Embryonic facial prominence (tissue), 1 donor: ENCODE data around the gene ARHGEF40.

Experiments
- DNase-seq: peaks from one replicate; pipeline ENCODE4 v3.0.0-alpha.2; 2016; ENCODE audit errors: extremely low spot score

Gene ARHGEF40

DNA sequence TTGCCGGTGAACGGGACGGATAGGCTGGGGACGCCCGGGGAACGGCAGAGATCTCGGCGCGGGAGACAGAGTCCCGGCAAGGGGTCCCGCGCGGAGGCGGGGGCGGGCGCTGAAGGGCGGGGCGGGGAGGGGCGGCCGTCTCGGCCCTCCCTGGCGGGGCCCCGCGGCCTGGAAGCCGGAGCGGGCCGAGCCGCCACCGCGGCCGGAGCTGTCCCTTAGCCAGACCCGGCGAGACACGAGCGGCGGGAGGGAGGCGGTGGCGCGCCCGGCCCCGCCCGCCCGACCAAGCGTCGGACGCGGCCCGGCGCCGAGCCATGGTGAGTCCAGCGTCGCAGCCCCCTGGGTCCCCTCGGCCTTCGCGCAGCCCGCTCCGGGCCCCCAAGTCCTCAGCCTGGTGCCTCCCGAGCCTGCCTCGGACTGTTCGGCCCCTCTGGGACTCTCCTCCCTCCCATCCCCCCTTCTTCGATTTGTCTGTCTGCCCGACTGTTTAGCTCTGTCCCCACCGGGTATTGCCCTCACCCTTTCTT lies at the start of gene ARHGEF40:
Gene ARHGEF40 (plus strand): TSS at position 222 of the 527 bp plus-strand sequence. CDS start 93 bp downstream, at position 315.
- peak; percentile 36 for DNase-seq

DNA sequence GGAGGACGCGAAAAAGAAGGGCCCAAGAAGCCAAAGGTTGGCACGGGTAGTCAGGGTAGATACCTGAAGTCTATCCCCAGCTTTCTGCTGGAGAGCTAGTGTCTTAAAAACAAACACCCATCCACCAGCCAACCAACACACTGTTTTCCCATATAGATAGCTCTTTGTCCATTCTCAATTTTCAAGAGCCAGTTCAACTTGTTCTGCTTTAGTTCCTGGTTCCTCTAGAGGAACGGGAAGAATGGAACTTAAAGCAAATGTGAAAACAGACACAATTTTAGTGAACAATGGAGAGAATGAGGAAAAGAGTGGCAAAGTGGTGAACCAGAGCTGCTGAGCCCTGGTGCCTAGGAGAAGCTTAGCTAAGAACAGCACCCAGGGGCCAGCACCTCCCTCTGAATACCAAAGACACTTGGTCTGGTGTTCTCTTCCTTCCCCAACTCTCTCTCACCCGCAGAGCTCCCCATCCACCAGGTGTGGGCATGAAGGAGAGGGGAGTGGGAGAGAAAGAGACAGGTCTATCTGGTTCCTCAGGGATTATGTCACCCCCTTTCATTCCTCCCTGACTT lies 49.0 kb upstream of the ARHGEF40 start:
- DNase-seq, result no peak

DNA sequence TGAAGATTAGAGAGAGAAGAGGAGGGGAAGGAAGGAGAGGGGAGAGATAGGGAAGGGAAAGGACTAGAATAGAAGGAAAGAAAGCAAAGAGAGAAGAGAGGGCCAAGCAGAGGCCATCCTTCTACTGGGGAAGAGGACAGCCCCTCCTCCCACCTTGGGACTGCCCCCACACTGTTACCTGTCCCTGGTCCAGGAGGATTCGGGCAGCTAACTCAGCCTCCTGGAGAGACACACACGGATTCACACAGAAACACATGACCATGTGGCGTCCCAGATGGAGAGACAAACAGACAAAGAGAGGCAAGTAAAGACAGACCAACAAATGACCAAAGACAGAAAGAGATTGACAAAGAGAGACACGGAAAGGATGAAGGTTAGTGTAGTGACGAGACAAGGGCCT lies 47.4 kb upstream of the ARHGEF40 start:
- no peak for DNase-seq

DNA sequence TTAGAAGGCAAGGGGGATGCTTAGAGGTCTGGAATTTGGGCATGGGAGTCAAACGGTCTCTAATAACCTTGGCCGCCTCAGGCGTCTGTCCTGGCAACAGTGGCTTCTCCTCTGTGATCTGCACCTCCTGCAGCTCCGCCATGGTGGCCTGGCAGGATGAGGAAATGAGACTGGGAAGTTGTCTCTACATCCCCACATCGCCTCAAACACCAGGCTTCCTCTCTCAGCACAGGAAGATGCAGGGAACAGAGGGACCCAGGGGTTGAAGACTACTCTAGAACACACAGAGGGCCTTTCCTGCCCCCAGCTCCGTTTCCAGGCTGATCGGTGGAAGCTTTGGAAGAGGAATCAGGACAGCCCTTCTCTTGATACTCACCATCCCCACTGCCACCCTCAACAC lies 46.9 kb upstream of the ARHGEF40 start:
- no peak for DNase-seq

DNA sequence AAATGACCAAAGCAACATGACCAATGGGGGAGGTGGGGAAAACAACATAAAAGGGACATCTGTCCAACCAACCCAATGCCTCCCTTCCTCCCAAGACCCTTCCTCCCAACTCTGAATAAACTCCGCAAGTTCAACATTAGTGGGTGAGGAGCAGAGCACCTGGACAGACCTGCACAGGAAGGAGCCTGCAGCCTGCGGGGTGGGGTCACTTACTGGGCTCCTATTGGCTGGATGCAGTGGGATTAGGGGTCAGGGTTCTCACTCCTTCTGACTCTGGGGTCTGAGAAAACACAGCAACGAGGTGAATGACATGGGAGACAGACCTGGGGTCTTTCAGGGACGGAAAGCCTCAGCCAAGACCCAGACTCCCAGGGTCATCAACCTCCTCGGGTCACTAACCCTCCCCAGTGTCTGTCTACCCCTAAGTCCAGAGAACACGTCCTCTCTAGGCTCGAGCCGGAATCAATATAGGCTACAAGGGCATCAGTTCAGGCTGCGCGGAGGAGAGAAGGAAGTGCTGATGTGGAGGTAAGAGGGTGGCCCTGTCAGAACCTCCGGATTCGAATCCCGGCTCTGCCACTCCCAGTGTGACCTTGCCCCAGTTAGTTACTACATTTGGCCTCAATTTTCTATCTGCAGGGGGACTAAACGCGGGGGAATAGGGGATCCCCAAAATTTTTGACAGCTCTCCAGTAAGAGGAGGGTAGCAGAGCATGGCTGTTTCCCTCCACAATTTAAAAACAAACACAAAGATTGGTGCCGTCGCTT lies 46.1 kb upstream of the ARHGEF40 start:
- DNase-seq, result no peak

DNA sequence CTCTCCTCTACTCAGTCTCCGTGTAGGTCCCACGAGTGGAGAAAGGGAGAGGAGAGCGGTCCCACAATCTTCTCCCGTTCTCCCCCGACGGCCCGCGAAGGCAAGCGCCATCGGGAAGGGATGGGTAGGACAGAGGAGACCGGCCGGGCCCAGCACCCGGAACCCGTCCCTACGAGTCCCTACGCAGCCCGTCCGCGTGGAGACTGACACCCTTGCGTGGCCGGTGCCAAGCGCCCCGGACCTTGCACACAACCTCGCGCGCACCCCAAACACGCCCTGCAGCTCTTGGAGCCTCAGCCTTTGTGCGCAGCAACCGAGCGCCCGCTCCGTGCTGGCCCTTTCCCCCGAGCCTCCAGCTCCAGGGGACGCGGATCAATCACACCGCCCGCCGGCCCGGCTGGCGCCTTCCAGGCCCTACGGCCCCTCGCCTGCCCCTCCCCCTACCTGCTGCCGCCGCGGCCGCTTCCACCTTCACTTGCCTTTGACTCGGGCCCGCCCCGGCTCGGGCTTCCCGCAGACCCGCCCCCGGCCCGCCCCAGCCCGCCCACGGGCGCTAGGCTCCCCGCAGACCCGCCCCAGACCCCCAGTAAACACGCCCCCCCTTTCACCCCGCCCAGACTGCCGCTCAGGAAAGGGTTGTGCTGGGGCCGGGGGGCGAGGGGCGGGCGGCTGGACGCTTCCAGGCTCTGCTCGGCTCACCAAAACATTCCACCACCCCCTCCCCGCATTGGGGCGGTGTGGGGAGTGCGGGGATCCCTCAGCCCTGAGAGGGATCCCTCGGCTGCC lies 45.3 kb upstream of the ARHGEF40 start, which contains the start of gene NDRG2:
Gene NDRG2 (minus strand): TSS at position 477 of the 786 bp plus-strand sequence. CDS start 1,746 bp downstream, outside the sequence.
- peak; percentile 27 for DNase-seq

DNA sequence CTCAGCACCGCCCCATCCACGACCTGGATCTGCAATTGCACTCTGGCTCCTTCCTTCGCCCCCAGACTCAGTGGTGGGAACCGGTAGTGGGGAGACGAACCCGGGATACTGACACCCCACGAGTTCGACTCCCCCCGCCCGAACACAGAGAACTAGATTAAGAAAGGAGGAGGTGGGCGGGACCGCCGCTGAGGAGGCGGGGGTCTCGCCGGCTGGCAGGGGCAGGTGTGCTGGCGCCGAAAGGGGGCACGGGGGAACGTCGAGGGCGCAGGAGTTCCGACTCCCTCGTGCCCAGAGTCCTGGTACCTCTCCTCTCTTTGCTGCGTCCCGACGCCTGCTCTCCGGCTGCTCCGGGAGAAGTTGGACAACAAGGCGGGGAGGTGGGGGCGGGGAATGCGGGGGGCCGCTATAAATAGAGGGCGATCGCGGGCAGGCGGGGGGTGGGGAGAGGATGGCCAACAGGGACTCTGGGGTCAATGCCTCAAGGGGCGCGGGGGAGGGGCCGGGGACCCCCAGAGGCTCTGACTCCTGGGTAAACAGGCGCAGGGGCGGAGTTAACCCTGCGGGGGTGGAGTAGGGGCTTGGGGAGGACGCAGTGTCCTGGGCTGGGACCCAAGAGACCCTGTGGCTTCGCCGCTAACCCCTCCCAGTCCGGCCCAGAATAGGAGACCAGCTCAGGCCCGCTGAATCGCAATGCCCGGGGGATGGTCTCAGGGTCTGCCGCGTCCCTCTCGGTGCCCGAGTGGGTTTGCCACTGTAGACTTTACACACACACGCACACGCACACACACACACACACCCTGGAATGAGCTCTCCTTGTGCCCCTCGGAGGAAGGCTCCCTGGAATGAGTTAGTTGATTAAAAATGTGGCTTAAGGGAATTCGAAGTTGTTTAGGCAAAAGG lies 44.5 kb upstream of the ARHGEF40 start:
- no peak for DNase-seq

DNA sequence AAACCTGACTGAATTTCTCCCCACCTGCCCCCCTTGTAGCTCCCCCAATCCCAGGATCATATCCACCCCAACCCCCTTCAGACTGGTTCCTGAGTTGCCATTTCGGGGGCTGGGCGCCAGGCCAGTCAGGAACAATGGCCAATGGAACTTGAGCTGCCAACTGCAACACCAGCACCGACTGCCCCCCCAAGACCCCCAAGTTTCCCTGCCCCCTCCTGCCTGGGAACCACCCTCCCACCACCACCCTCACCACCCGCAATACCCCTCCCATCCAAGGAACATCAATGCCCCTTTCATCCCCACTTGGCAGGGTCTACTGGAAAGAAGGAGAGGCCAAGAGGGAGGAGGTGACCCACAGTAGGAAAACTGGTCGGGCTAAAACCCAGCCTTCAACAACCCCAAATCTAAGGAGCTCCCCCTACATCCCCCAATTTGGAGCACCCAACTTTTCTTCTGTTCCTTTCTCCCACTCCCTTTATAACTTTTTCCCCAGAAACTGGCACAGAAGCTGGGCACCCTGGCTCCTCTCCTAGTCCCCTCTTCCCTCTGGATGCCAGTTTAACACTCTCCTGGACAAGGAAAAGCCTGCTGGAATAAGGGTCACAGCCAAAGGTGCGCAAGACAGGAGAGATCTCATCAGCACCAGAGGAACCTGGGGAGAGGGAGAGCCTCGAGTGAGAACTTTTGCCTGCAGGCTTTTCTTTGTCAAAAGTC lies 43.7 kb upstream of the ARHGEF40 start:
- no peak for DNase-seq

DNA sequence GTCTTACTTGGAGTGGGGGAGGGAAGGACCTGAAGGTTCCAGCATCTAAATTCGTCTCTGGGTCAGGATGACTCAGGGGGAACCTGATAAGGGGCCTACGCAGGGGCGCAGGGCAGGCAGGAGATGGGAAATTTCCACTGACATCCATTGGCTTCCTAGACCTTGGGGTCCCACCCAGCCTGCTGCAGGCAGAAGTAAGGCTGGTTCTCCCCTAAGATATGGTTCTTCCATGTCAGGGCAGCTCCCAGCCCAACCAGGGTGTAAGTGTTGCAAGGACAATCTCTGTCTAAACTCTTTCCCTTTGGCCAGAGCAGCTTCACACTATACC lies 43.2 kb upstream of the ARHGEF40 start:
- no peak for DNase-seq

DNA sequence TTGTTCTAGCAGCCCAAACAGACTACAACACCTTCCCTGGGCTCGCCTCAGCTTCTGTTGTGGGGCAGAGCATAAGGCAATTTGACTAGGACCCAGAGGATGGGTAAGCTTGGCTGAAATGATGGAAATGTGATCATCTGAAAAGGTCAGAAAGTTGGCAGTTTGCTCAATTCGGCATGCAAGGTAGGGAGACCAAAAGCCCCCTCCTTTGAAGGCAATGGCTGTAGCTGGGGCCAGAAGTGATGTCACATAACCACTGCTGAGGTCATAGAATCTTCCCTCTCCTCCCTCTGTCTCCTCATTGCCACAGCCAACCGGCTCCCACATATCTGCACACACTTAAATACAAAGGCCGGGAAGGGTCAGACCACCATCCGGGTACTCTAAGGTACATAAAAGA lies 40.2 kb upstream of the ARHGEF40 start, which contains the start of gene TPPP2:
Gene TPPP2 (plus strand): TSS at position 301 of the 400 bp plus-strand sequence. CDS start 365 bp downstream, outside the sequence.
- no peak for DNase-seq

DNA sequence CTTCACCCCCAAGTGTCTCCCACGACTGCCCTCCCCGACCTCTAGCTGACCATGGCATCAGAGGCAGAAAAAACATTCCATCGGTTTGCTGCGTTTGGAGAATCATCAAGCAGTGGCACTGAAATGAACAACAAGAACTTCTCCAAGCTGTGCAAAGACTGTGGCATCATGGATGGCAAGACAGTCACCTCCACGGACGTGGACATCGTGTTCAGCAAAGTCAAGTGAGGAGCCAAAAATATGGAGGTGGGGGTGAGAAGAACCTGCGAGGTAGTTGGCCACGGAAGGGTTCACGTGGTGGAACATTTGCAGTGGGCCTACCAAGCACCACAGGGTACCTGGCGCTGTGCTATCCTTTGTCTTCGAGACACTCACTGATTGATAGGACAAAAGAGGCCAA lies 39.6 kb upstream of the ARHGEF40 start:
- no peak for DNase-seq

DNA sequence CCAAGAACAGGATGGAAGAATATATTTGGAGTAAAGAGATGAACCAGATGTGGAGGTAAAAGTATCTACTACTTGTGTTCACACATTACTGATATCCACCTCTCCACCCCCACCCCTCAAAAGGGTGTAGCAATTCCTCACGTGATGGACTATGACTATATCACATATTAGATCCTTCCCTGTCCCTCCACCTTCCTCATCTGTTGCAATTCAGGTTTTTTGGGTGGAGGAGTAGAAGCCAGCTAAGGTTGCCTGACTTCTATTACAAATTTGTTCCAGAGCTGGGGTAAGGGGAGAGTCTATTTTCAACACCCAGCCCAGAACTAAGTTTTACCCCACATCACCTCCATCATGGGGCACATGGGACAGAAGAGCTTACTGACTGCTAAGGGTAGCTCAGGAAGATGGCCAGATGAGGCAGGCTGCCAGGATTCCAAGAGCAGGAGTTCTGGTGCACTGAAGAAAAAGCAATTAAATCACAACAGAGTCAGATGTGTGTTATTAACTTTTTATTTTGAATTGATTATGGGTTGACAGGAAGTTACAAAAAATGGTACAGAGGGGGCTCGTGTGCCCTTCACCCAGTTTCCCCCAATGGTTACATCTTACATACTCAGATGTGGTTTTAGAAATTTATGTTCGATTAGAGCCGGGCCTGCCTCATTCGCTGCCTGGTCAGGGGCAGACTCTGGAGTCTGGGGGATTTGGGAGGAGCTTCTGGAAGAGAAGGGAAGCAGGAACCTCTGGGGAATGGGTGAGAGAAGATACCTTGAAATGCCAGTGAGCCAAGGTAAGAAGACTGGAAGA lies 37.6 kb upstream of the ARHGEF40 start:
- DNase-seq, result no peak

DNA sequence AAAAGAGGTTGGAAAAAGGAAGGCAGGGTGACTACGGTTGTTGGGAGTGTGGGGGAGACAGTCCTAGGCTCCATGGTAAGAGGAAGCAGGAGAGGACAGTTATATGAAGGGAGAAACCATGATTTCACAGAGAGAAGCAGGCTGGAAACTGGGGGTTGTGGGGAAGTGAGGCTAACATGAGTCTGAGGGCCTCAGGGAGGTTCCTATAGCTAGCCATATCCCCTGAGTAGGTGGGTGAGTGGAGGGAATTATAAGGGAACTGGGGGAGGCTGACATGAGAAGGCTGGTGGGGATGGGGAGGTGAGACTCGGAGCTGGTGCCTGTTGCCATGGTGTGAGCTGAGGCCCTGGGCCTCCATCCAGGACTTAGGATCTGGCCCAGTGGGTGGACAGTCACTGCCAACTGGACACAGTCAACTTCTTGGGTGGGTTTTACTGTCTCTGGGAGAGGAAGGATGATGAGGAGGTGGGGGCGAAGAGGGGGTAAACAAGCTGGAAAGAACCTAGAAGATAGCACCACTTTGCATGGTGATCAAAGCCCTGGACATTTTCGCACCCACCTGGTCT lies 36.9 kb upstream of the ARHGEF40 start:
- no peak for DNase-seq

DNA sequence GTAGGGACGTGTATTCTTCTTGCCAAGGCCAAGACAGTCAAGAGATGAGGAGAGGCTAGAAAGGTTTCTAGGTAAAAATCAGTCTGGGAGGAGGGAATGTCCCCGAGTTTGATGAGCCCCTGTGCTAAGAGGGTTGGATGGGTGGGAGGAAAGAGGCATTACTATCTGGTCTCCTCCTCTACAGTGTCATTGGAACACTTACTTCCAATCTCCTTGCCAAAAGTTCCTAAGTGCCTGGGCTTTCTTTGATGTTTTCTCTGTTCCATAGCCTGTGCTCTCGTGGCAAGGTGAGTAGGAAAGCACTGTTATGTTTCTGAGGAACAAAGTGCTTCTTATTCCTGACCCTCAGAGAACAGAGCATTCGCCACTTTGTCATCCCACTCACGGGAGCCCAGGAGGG lies 35.4 kb upstream of the ARHGEF40 start, which contains the start of gene RNASE13:
Gene RNASE13 (minus strand): TSS at position 101 of the 400 bp plus-strand sequence. CDS start 519 bp downstream, outside the sequence.
- DNase-seq, result no peak

DNA sequence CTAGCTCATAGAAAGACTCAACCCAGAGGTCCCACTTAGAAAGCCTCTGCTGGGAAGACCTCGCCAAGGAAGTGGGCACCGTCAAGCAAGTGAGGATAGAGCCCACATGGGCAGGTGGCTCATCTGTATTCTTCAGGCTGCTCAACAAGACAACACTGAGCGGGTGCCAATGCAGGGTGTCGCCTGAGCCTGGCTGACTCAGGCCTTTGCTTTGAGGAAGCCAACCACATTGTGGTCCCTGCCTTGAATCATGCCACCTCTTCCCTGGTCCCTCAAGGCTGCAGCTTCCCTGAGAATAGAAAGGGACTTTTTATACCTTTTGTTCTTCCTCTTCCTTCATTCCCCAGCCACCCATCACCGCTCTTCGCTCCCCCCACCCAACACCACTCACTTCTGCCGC lies 33.4 kb upstream of the ARHGEF40 start:
- no peak for DNase-seq

DNA sequence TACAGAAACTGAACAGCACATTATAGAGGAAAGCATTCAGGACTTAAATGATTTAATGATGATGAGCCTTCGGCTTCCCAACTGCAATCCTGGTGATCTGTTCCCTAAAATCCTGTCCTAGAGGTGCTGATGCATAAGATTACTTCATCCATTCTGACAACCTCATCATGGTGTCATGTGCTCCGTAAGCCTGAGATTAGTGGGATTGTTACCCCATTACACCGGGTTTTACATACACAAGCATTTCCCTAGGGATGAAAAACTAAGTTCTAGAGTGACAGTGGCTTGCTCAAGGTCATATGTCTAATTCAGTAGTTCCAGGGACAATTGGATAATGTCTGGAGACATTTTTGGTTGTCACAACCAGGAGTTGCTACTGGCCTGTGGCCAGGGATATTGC lies 32.9 kb upstream of the ARHGEF40 start:
- no peak for DNase-seq

DNA sequence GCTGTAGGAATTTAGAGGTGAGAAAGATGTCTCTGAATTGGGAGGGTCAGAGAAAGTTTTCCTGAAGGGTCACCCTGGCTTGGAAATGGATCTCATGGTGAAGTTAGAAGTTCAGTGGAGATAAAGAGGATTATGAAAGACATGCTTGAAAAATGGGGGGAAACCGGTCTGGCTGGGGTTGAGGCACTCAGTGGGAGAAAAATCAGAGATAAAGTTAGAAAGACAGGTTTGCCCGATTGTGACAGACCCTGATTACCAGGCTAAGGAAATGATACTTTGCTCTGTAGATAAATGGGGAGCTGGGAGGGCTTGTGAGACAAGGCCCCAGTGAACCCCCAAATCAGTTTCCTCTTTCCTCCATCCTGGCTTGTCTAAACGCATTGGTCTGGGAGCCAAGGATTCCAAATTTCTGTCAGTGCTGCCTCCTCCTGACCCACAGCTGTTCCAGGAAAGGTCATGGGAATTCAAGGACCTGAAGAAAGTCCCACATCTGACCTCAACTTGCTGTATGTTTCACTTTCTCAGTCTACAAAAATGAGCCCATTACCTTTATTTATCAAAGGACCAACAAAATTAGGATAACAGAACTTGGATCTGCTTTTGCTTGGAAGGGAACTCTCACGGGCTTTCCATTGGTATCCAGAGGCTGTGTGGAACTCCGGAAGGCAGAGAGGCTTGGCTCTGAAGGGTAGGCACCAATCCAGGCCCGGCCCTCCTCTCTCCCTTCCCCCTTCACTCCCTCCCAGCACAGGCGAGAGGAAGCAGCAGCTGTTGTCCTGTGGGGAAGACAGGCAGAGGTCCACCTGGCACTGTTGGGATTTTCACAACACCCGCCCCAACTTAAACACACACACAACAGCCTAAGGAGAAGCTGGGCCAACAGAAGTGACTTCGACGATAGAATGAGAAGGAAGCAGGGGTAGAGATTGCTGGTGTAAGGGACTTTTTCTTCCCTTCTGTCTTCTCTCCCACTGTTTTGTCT lies 31.4 kb upstream of the ARHGEF40 start:
- no peak for DNase-seq
